Brain pericyte (primary cell): ENCODE results near the gene DNAH7.
"Not testable (repeated sequence)": the region's sequence is repeated elsewhere in the genome, so short reads cannot be mapped to it uniquely, and the experiment has no call there.

Experiments used
- DNase-seq: peaks from one replicate; pipeline ENCODE4 v3.0.0-alpha.2; 2012; ENCODE audit warnings: low read depth, low spot score

DNAH7 gene

DNA sequence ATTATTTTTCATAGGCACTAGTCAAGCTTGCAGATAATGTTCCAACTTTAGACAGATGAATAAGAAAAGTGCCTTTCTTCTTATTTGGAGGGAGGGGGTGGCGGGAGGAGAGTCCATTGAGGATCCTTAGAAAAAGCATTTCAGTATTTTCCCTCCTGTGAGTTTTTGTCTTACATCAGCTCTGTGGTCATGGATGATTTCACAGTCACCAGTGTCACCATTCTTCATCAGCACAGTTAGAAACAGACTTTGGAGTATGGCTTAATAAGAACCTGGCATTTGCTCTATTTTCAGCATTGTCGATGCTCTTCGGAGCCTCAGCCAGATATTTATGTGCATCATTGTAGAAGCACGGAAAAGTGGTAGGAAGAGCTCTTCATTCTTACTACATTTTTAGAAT lies 341.5 kb downstream of the DNAH7 start:
- no peak for DNase-seq

DNA sequence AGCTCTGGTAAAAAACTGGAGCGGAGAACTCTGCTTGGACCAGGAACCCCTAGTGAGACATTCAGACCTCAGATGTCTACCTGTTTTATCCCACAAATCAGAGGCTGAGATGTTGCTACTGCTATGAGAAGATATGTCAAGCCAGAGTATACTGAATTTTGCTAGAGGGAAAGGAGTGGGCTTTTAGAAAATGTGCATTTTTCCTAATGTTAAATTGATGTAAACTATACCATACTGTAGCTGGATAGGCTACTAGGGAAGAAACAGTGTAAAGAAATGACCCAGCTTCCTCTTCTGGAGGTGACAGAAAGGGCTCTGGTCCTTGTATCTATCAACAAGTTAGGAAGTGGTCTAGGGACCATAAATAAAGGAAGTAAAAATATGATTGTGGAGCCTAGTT lies 346.6 kb downstream of the DNAH7 start:
- DNase-seq, result no peak

DNA sequence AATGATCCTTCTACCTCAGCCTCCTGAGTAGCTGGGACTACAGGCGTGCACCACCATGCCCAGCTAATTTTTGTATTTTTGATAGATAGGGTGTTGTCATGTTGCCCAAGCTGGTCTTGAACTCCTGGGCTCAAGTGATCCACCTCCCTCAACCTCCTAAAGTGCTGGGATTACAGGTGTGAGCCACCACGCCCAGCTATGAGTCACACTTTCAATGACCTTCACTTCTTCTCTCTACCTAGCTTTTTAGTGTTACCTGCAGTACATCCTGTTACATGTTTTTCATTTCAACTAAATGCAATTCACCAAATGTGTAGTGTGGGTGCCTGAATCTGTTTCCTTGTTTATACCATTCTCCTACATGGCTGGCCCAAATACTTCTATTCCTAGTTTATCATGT lies 347.6 kb downstream of the DNAH7 start:
- no peak for DNase-seq

DNA sequence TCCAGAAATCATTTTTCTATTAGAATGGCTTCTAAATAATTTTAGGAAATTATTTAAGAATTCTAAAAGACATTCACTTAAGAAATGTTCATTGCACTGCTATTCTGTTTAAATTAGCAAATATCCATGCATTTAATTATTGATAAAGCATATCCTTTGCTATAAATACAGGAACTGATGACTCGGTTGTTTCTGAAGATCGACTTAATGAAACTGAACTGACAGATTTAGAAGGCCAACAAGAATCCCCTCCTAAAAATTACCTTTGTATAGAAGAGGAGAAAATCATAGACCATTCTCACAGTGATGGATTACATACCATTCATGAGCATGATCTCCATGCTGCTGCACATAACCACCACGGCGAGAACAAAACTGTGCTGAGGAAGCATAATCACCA lies 352.2 kb downstream of the DNAH7 start:
- DNase-seq, result no peak

DNA sequence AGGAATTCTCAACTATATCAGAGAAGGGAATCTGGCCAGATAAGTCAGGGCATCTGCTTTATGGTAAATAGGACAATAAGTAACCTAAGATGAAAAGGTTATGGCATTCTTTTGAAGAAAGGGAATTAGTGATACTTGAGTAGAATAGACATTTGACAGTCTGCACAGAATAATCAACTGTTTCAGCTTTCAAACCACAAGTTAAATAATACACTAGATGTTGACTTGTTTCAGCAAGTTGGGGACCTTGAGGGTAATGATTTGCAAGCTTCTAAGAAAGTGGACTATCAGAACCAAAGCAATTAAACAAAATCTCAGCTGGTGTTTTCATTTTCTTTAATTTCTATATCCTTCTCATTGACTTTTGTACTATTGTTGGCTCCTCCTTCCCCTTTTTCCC lies 357.2 kb downstream of the DNAH7 start:
- DNase-seq, result no peak

DNA sequence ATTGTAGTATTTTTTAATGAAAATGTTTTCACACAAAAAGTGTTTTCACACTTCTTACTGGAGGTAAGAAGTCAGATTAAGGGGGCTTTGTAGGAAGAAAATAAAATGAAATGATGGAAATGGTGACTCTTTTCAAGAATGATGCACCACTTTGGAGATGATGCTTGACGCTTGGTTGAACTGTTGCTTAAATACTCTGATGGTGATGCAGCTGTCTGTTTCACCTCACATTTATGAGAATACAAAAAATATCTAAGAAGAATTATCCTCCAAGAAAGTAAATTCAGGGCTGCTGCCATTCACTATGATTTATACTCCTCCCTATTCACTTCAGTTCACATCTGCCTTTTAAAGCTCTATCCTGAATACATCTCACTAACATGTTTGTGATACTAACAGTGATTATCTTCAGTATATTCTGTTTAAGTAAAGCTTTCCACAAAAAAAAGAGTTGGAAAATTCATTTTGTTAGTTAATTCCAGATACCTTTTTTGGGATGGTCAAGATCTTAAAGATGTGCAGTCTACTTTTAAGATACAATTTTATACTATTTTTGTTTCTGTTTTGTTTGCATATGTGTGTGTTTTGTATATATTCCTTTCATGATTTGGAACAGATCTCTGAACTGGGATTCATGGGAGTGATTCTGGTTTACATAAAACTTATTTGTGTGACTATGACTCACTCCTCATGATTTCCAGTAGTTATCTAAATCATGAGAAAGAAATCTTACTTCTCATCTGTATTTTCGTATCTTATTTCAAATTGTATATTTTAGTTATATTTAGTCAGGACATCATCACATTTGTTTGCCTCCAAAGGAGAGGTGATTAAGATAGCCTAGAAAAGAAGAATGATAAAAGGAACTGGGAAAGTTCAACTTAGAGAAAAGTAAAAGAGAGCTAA lies 358.5 kb downstream of the DNAH7 start:
- peak; percentile 31 for DNase-seq

DNA sequence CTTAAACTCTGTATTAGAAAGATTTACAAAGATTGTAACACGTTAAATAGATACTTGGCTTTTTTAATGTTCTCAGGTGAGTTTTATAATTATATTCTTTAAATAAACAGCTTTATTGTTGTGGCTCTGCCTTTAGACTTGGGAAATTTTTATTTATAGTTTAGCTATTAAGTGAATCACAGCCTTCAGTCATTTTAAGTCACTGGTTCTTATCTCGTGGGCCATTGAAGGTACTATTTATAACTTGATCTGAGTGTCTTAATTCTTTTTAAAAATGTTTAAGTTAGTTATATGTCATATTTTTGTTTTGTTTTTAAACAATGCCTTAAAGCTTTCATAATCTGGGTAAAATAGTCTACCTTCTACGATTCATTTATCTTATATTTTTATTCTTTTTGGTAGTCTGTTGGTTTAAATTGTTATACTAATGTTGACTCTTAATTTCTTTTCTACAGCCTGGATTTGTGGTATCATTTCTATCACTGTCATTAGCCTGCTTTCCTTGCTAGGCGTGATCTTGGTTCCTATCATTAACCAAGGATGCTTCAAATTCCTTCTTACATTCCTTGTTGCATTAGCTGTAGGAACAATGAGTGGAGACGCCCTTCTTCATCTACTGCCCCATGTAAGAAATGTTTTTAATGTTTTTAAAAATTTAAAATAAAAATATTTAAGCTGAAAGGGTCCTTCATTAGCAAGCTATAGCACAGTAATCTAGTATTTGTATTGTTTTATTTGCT lies 362.3 kb downstream of the DNAH7 start:
- DNase-seq, result no peak

DNA sequence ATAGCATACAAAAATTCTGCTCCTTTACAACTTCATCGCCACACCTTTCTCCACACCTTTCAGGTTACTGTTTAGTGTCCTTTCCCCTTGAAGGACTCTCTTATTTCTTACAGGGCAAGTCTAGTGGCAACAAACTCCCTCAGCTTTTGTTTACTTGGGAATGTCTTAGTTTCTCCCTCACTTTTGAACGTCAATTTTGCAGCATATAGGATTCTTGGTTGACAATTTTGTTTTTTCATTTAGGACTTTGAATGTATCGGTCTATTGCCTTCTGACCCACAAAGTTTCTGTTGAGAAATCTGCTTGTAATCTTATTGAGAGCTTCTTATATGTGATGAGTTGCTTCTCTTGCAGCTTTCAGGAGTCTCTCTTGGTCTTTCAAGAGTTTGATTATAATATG lies 368.2 kb downstream of the DNAH7 start:
- no peak for DNase-seq

DNA sequence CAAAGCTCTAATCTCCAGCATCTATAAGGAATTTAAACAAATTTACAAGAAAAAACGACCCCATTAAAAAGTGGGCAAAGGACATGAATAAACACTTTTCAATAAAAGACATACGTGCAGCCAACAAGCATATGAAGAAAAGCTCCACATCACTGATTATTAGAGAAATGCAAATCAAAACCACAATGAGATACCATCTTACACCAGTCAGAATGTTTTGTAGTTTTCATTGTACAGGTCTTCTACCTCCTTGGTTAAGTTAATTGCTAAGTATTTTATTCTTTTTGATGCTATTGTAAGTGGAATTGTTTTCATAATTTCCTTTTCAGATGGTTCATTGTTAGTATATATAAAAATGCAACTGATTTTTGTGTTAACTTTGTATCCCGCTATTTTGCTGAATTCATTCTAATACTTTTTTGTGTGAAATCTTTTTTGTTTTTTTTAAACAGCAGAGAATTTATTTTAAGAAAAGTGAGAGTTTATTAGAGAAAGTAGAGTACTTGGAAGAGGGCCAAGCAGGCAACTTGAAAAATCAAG lies 370.9 kb downstream of the DNAH7 start:
- no peak for DNase-seq

DNA sequence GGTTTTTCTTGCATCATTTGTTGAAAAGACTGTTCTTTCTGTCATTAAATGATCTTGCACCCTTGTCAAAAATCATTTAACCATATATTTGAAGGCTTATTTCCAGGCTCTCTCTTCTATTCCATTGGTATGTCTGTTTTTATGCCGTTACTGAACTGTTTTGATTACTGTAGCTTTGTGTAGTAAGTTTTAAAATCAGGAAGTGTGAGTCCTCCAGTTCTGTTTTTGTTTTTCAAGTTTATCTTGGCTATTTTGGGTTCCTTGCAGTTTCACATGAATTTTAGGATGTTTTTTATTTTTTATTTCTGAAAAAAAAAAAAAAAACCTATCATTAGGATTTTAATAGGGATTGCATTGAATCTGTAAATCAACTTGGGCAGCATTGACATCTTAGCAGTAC lies 372.6 kb downstream of the DNAH7 start:
- DNase-seq, result no peak

DNA sequence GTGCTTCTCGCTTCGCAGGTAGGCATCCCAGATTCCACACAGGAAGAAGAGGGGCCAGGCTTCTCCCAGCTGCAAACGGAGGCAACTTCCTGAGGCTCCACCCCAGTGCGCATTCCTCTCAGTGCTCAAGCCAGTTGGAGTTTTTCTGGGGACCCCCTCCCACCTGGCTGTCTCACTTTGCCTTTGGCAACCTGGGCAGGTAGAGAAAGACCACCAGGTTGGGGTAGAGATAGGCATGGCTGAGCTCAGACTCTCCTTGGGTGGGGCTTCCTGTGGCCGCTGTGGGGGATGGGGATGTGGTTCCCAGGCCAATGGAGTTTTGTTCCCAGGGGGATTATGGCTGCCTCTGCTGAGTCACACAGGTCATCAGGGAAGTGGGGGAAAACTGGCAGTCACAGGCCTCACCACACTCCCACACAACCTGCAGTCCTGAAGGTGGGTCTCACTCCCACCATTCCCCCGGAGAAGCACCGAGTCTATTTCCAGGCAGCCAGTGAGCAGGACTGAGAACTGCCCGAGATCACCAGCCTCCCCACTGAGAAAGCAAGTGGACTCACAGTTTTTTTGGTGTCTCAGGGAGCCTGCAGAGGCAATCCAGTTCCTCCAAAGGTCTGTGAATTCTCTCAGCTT lies 373.5 kb downstream of the DNAH7 start:
- no peak for DNase-seq

DNA sequence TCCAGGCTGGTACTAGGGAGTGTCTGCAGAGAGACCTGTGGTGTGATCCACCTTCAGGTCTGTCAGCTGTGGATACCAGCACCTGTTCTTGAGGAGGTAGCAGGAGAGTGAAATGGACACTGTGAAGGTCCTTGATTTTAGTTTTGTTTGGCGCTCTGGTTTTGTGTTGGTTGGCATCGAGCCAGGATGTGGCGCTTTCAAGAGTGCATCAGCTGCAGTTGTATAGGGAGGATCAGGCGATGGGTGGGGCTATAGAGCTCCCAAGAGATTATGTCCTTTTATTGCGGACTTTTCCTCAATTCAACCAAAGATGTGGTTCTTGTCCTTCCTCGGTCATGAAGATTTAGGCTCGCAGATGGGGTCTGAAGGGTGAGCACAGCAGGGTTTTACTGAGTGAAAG lies 374.1 kb downstream of the DNAH7 start:
- DNase-seq, result no peak

DNA sequence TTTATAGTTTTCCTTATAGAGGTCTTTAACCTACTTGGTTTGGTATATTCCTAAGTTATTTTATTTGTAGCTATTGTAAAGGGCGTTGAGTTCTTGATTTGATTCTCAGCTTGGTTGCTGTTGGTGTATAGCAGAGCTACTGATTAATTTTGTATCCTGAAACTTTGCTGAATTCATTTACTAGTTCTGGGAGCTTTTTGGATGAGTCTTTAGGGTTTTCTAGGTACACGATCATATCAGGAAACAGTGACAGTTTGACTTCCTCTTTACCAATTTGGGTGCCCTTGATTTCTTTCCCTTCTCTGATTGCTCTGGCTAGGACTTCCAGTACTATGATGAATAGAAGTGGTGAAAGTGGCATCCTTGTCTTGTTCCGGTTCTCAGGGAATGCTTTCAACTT lies 376.1 kb downstream of the DNAH7 start:
- DNase-seq, result not testable (repeated sequence)
